Activated naive CD8-positive, alpha-beta T cell treated with anti-CD3 and anti-CD28 coated beads, Interleukin-2, amount 50 U/mL, for 24 hours (primary cell): ENCODE measurements around the gene SLC2A4RG.

Source experiments
- ATAC-seq: fragments of 150-1000 bp; cut with Tn5 transposase; one replicate; pipeline ENCODE4 v1.10.0; 2021
- DNase-seq: peaks from one replicate; pipeline ENCODE4 v3.0.0; 2021
- H3K27ac Mint-ChIP-seq: one replicate; pipeline ENCODE4 v1.8.0; 2021; ENCODE audit warnings: mild to moderate bottlenecking, mixed read lengths
- H3K27me3 Mint-ChIP-seq: one replicate; pipeline ENCODE4 v1.8.0; 2021; ENCODE audit warnings: mixed read lengths
- H3K36me3 Mint-ChIP-seq: one replicate; pipeline ENCODE4 v1.8.0; 2021; ENCODE audit warnings: low read depth, mixed read lengths
- H3K4me1 Mint-ChIP-seq: one replicate; pipeline ENCODE4 v1.8.0; 2021; ENCODE audit warnings: mixed read lengths
- H3K4me3 Mint-ChIP-seq: one replicate; pipeline ENCODE4 v1.8.0; 2021; ENCODE audit warnings: mild to moderate bottlenecking, moderate library complexity, mixed read lengths
- H3K9me3 Mint-ChIP-seq: one replicate; pipeline ENCODE4 v1.8.0; 2021; ENCODE audit warnings: mixed read lengths

The SLC2A4RG gene

GRCh38 chr20:63792866-63793265 is 53.3 kb downstream of the SLC2A4RG start:
- ATAC-seq, result no peak

More at GRCh38 chr20:63792866-63793265, 53.3 kb downstream of the SLC2A4RG start:
- Mint-ChIP-seq H3K36me3 (no peaks in the 10 kb centered on the region), H3K4me3 (no peak overlapping the region), H3K27me3 (peaks cover 4% of the 10 kb centered on the region), H3K4me1 (peaks cover 2% of the 10 kb centered on the region), H3K27ac (no peak overlapping the region), H3K9me3 (no peaks in the 10 kb centered on the region)
- no peak for DNase-seq
